Neural progenitor cell (in vitro differentiated cells): ENCODE data around the gene RANBP2. TPM values are rescaled to one million over a fixed set of nuclear protein-coding genes. Genes with fewer than 3 reads are reported as not detected.

Experiments used
- DNase-seq: peaks from one replicate; pipeline ENCODE4 v3.0.0-alpha.2; 2016; ENCODE audit warnings: low spot score
- H2AFZ ChIP-seq: fragments of 200-600 bp; sonication (generic); replicated peaks from 2 replicates; pipeline ENCODE4 v1.6.1; 2016; ENCODE audit warnings: antibody characterized with exemption
- H3F3A ChIP-seq: fragments of 200-600 bp; sonication (generic); 2 replicates; pipeline ENCODE4 v1.6.1; 2016; ENCODE audit warnings: antibody characterized with exemption, low read depth
- H3K27ac ChIP-seq: fragments of 200-600 bp; sonication (generic); 2 replicates; pipeline ENCODE4 v1.5.1; 2016; ENCODE audit warnings: mild to moderate bottlenecking
- H3K27me3 ChIP-seq: fragments of 200-600 bp; sonication (generic); 2 replicates; pipeline ENCODE4 v1.6.1; 2016; ENCODE audit warnings: mild to moderate bottlenecking, moderate library complexity
- H3K36me3 ChIP-seq: fragments of 200-600 bp; sonication (generic); 2 replicates; pipeline ENCODE4 v1.5.1; 2016
- H3K4me1 ChIP-seq: fragments of 200-600 bp; sonication (generic); 2 replicates; pipeline ENCODE4 v1.6.1; 2016; ENCODE audit warnings: mixed run types
- H3K4me2 ChIP-seq: fragments of 200-600 bp; sonication (generic); 2 replicates; pipeline ENCODE4 v1.6.1; 2016
- H3K4me3 ChIP-seq: fragments of 200-600 bp; sonication (generic); 2 replicates; pipeline ENCODE4 v1.5.1; 2016
- H3K79me2 ChIP-seq: fragments of 200-600 bp; sonication (generic); 2 replicates; pipeline ENCODE4 v1.6.1; 2016; ENCODE audit warnings: low read depth
- H3K9ac ChIP-seq: fragments of 200-600 bp; sonication (generic); 2 replicates; pipeline ENCODE4 v1.6.1; 2016
- H3K9me3 ChIP-seq: fragments of 200-600 bp; sonication (generic); 2 replicates; pipeline ENCODE4 v1.5.1; 2016; ENCODE audit warnings: low read depth
- H4K20me1 ChIP-seq: fragments of 200-600 bp; sonication (generic); 2 replicates; pipeline ENCODE4 v1.6.1; 2016; ENCODE audit warnings: low read depth
- H3K27ac Mint-ChIP-seq: 3 replicates; pipeline ENCODE4 v1.8.0; 2021; ENCODE audit warnings: mixed read lengths
- H3K27me3 Mint-ChIP-seq: 2 replicates; pipeline ENCODE4 v1.8.0; 2022; ENCODE audit warnings: low read depth, mild to moderate bottlenecking, inconsistent platforms, moderate library complexity, mixed read lengths; ENCODE audit not compliant: insufficient read depth
- H3K36me3 Mint-ChIP-seq: 3 replicates; pipeline ENCODE4 v1.8.0; 2021; ENCODE audit warnings: mixed read lengths
- H3K4me1 Mint-ChIP-seq: 3 replicates; pipeline ENCODE4 v1.8.0; 2021; ENCODE audit warnings: mixed read lengths
- H3K4me3 Mint-ChIP-seq: 3 replicates; pipeline ENCODE4 v1.8.0; 2021; ENCODE audit warnings: mild to moderate bottlenecking, moderate library complexity, mixed read lengths
- H3K9me3 Mint-ChIP-seq: 3 replicates; pipeline ENCODE4 v1.8.0; 2020; ENCODE audit warnings: mixed read lengths
- CTCF ChIP-seq: fragments of 200-600 bp; sonication (generic); IDR thresholded peaks from 2 replicates; pipeline ENCODE4 v1.5.1; 2017; ENCODE audit warnings: antibody characterized with exemption, mild to moderate bottlenecking
- EZH2 ChIP-seq: fragments of 200-600 bp; sonication (generic); IDR thresholded peaks from 2 replicates; pipeline ENCODE4 v1.6.1; 2017; ENCODE audit warnings: antibody characterized with exemption, mild to moderate bottlenecking, moderate library complexity
- EZH2phosphoT487 ChIP-seq: fragments of 200-600 bp; sonication (generic); IDR thresholded peaks from 2 replicates; pipeline ENCODE4 v1.6.1; 2017; ENCODE audit warnings: antibody characterized with exemption
- total RNA-seq: library from RNA; depleted of rRNA; stranded (reverse); fragments of >200 nt; gene quantifications from 2 replicates; pipeline ENCODE4 v1.2.3, GENCODE V29; 2015; ENCODE audit warnings: low replicate concordance

The RANBP2 gene
- total RNA-seq, 1 donor from 2014 or later = 109 TPM

- no peak overlapping the region for H2AFZ ChIP-seq
- H4K20me1 ChIP-seq = no peaks in the 10 kb centered on the region
- peaks cover 45% of the 10 kb centered on the region for H3K36me3 ChIP-seq
- Mint-ChIP-seq H3K27me3 (no peaks in the 10 kb centered on the region), H3K9me3 (peaks cover 29% of the 10 kb centered on the region), H3K36me3 (peaks cover 69% of the 10 kb centered on the region), H3K27ac (no peak overlapping the region), H3K4me3 (no peak overlapping the region), H3K4me1 (no peaks in the 10 kb centered on the region)
- no peaks in the 10 kb centered on the region for H3K27me3 ChIP-seq
- peaks cover 4% of the 10 kb centered on the region for H3K9me3 ChIP-seq
- TF ChIP-seq EZH2phosphoT487 = no peak
- TF ChIP-seq CTCF = no peak
- no peak for TF ChIP-seq EZH2
- no peak for DNase-seq
- H3K79me2 ChIP-seq = peaks cover 35% of the 10 kb centered on the region
- no peak overlapping the region for H3K27ac ChIP-seq
- no peak overlapping the region for H3K4me2 ChIP-seq
- no peaks in the 10 kb centered on the region for H3F3A ChIP-seq
- no peak overlapping the region for H3K4me3 ChIP-seq
- no peak overlapping the region for H3K9ac ChIP-seq
- no peaks in the 10 kb centered on the region for H3K4me1 ChIP-seq
These were observed 94.5 kb downstream of the RANBP2 start for GRCh38 chr2:108813732-108814131.

DNA sequence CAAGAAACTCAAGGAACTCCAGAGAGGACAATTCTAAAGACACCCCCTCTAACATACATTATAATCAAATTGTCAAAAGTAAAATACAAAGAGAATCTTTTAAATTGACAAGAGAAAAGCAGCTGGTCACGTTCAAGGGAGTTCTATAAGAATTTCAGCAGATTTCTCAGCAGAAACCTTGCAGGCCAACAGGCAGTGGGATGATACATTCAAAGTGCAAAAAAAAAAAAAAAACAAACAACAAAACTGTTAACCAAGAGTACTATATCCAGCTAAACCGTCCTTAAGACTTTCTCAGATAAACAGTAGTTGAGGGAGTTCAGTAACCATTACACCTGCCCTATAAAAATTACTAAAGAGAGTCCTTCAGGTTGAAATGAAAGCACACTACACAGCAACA is 101.2 kb downstream of the RANBP2 start:
- Histone ChIP-seq H3K27ac (no peak overlapping the region), H3K9me3 (no peaks in the 10 kb centered on the region), H3F3A (no peaks in the 10 kb centered on the region), H3K79me2 (no peaks in the 10 kb centered on the region), H3K27me3 (no peaks in the 10 kb centered on the region), H3K4me2 (no peak overlapping the region), H3K9ac (no peak overlapping the region), H3K4me3 (no peak overlapping the region), H4K20me1 (no peaks in the 10 kb centered on the region), H3K4me1 (no peaks in the 10 kb centered on the region), H2AFZ (no peak overlapping the region), H3K36me3 (peaks cover 24% of the 10 kb centered on the region)
- TF ChIP-seq EZH2 (no peak), CTCF (no peak), EZH2phosphoT487 (no peak)
- no peak for DNase-seq
- H3K36me3 Mint-ChIP-seq = peaks cover 68% of the 10 kb centered on the region
- no peak overlapping the region for H3K4me3 Mint-ChIP-seq
- no peaks in the 10 kb centered on the region for H3K27me3 Mint-ChIP-seq
- H3K4me1 Mint-ChIP-seq = no peaks in the 10 kb centered on the region
- H3K9me3 Mint-ChIP-seq = peaks cover 18% of the 10 kb centered on the region
- H3K27ac Mint-ChIP-seq = no peak overlapping the region

DNA sequence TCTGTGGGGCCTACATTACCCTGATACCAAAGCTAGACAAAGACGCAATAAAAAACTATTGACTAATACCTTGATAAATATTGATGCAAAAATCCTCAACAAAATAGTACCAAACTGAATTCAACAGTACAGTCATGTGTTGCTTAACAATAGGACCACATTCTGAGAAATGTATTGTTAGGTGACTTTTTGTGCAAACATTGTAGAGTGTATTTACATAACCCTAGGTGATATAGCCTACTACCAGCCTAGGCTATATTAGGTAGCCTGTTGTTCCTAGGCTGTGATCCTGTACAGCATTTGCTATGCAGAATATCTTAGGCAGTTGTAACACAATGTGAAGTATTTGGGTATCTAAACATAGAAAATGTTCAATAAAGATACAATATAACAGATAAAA is 104.0 kb downstream of the RANBP2 start:
- peaks cover 18% of the 10 kb centered on the region for H3K9me3 Mint-ChIP-seq
- Histone ChIP-seq H3K36me3 (peaks cover 26% of the 10 kb centered on the region), H3K27me3 (no peaks in the 10 kb centered on the region), H3F3A (no peaks in the 10 kb centered on the region), H3K4me3 (no peak overlapping the region), H3K9ac (no peak overlapping the region), H3K9me3 (no peaks in the 10 kb centered on the region), H3K79me2 (no peaks in the 10 kb centered on the region), H3K4me1 (no peaks in the 10 kb centered on the region), H3K27ac (no peak overlapping the region), H2AFZ (no peak overlapping the region), H3K4me2 (no peak overlapping the region), H4K20me1 (no peaks in the 10 kb centered on the region)
- no peak for TF ChIP-seq CTCF
- TF ChIP-seq EZH2 = no peak
- no peak for TF ChIP-seq EZH2phosphoT487
- no peak overlapping the region for H3K27ac Mint-ChIP-seq
- H3K4me1 Mint-ChIP-seq = no peaks in the 10 kb centered on the region
- H3K27me3 Mint-ChIP-seq = no peaks in the 10 kb centered on the region
- DNase-seq = no peak
- peaks cover 59% of the 10 kb centered on the region for H3K36me3 Mint-ChIP-seq
- H3K4me3 Mint-ChIP-seq = no peak overlapping the region
